Ovary (tissue), 9 donors: Measurements from ENCODE around the gene DHRS7B. TPM values are rescaled to one million over a fixed set of nuclear protein-coding genes. Genes with fewer than 3 reads are reported as not detected.

Experiments
- DNase-seq, 5 donors: peaks; one replicate each; pipeline ENCODE4 v3.0.0-alpha.2; 2019 to 2020
- H3K27ac ChIP-seq, 2 donors: fragments of 200-600 bp; one replicate each; pipeline versions ENCODE4 v1.5.1 to v1.8.0; 2019 to 2022
- H3K27me3 ChIP-seq: fragments of 200-600 bp; one replicate; pipeline ENCODE4 v1.8.0; 2022
- H3K36me3 ChIP-seq: fragments of 200-600 bp; sonication (generic); one replicate; pipeline ENCODE4 v1.5.1; 2019
- H3K4me1 ChIP-seq: one replicate; pipeline ENCODE4 v1.8.1; 2013; ENCODE audit warnings: mild to moderate bottlenecking, moderate library complexity; ENCODE audit not compliant: insufficient read depth
- H3K4me3 ChIP-seq: fragments of 200-600 bp; sonication (generic); one replicate; pipeline ENCODE4 v1.5.1; 2017
- H3K9me3 ChIP-seq, 2 donors: fragments of 200-600 bp in 1 of 2; sonication (generic) in 1 of 2; one replicate each; pipeline versions ENCODE4 v1.5.1 to v1.8.1; 2013 to 2019; ENCODE audit warnings: mild to moderate bottlenecking in 1 of 2, moderate library complexity in 1 of 2
- EP300 ChIP-seq: sonication (generic); formaldehyde crosslinking; IDR thresholded peaks from one replicate; pipeline ENCODE4 v1.6.1; 2017; ENCODE audit warnings: antibody characterized with exemption
- POLR2A ChIP-seq: fragments of 450-650 bp; IDR thresholded peaks from one replicate; pipeline ENCODE4 v1.6.1; 2017; ENCODE audit warnings: antibody characterized with exemption, mild to moderate bottlenecking, moderate library complexity
- WGBS, 3 donors: extraction: QIAGEN DNeasy Blood & Tissue Kit in 1 of 3; methylation state at CpG; one replicate each; pipeline versions ENCODE4 v1.1.5 to v1.1.7; 2013 to 2017; 5-methylcytosine and 5-hydroxymethylcytosine counted together
- intact Hi-C, 4 donors: fragments of 100-400 bp; cut with DNase I; formaldehyde crosslinking; loops; one replicate each; pipeline versions ENCODE4 v1.11.0 to v1.15.1; 2022 to 2023
- polyA plus RNA-seq, 2 donors: library from polyadenylated mRNA; stranded (reverse); fragments of 200-250 nt in 1 of 2; fragments of 350-450 nt in 1 of 2; fragmentation: Illumina TruSeq in 1 of 2; extraction: RNeasy Lipid Tissue Mini Kit (QIAGEN cat#74804) in 1 of 2; gene quantifications; one replicate each; pipeline ENCODE4 v1.2.3, GENCODE V29; 2013 to 2014
- total RNA-seq, 7 donors: library from RNA; depleted of rRNA in 2 of 7; stranded (reverse); fragments of >200 nt in 2 of 7; fragmentation: NEBNext Ultra II Directional in 3 of 7; extraction: Animal tissue kit (Norgen Biotek cat#: 25700) in 3 of 7; gene quantifications; one replicate each; pipeline versions ENCODE4 v1.1.0 to v1.2.4, GENCODE V29; 2016 to 2023
- TF ChIP-seq, protein P1 (sequence below), 3 donors: fragments of 450-650 bp in 2 of 3; fragments of 200-600 bp in 1 of 3; IDR thresholded peaks; one replicate each; pipeline versions ENCODE4 v1.5.1 to v1.8.0; 2016 to 2022; ENCODE audit warnings: antibody characterized with exemption in 3 of 3, mild to moderate bottlenecking in 1 of 3
- donor health status: DM: no; HTN: no; CAD: no; lungs with moderate emphysema.
- donor health status: DM: no; HTN: no; CAD: no.
- donor health status: Bipolar disorder and iron deficiency.
- donor health status: DM: yes; HTN: yes; CAD: no.
- donor health status: DM: no; HTN: no; CAD: no.
- donor health status: DM: yes; HTN: yes; CAD: no.

Gene DHRS7B
- total and polyA plus RNA-seq, 9 donors = 10.7 to 28.3 (median 17.4) TPM

DNA sequence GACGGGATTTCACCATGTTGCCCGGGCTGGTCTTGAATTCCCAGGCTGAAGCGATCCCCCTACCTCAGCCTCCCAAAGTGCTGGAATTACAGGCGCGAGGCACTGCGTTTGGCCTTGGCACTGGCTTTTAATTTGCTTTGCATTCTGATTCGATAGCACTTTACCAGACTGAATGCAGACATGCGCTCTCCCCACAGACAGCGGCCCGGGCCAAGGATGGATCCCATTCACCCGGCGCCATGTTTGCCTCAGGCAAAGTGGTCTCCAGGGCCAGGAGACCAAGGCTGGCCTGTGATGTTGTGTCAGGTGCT lies 41.7 kb downstream of the DHRS7B start:
- Histone ChIP-seq H3K27me3 (no peaks in the 10 kb centered on the region), H3K27ac (no peak overlapping the region), H3K9me3 (no peaks in the 10 kb centered on the region), H3K36me3 (no peaks in the 10 kb centered on the region), H3K4me3 (no peak overlapping the region), H3K4me1 (peaks cover 6% of the 10 kb centered on the region)
- TF ChIP-seq EP300 (no peak), POLR2A (no peak)
- TF ChIP-seq, protein P1, sequence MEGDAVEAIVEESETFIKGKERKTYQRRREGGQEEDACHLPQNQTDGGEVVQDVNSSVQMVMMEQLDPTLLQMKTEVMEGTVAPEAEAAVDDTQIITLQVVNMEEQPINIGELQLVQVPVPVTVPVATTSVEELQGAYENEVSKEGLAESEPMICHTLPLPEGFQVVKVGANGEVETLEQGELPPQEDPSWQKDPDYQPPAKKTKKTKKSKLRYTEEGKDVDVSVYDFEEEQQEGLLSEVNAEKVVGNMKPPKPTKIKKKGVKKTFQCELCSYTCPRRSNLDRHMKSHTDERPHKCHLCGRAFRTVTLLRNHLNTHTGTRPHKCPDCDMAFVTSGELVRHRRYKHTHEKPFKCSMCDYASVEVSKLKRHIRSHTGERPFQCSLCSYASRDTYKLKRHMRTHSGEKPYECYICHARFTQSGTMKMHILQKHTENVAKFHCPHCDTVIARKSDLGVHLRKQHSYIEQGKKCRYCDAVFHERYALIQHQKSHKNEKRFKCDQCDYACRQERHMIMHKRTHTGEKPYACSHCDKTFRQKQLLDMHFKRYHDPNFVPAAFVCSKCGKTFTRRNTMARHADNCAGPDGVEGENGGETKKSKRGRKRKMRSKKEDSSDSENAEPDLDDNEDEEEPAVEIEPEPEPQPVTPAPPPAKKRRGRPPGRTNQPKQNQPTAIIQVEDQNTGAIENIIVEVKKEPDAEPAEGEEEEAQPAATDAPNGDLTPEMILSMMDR (IDR thresholded peaks at IDR 0.05) = no peak
- intact Hi-C loops = no loop called here
- WGBS, 3 donors = 97 to 98% (median 97%) methylated on average over 12 of the region's 12 CpGs
- no peak for DNase-seq

DNA sequence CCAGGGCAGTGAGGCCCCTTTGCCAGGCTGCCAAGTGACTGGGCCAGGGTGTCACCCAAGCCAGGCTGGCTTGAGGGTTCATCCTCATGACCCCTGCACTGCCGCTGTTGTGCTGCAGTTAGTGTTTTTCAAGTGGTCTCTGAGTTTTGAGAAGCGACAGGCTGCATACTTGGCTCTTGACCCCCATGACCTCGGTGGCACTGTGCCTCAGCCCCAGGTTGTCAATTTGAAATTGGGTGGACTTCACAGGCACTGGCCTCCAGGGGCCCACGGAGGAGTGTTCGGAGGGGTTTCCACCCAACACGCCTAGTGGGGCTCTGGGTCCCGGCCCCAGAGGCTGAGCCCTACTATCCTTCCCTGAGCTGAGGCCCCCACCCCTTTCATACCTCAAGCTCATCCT lies 42.7 kb downstream of the DHRS7B start:
- WGBS, 3 donors = 83 to 91% (median 91%) methylated on average over 6 to 7 of the region's 7 CpGs
- Histone ChIP-seq H3K27ac (no peak overlapping the region), H3K36me3 (no peaks in the 10 kb centered on the region), H3K4me1 (peaks cover 12% of the 10 kb centered on the region), H3K9me3 (no peaks in the 10 kb centered on the region), H3K27me3 (no peaks in the 10 kb centered on the region), H3K4me3 (no peak overlapping the region)
- no peak for DNase-seq
- TF ChIP-seq, protein P1 (IDR thresholded peaks at IDR 0.05) = no peak
- no peak for TF ChIP-seq POLR2A
- no peak for TF ChIP-seq EP300
- intact Hi-C loops = no loop called here

DNA sequence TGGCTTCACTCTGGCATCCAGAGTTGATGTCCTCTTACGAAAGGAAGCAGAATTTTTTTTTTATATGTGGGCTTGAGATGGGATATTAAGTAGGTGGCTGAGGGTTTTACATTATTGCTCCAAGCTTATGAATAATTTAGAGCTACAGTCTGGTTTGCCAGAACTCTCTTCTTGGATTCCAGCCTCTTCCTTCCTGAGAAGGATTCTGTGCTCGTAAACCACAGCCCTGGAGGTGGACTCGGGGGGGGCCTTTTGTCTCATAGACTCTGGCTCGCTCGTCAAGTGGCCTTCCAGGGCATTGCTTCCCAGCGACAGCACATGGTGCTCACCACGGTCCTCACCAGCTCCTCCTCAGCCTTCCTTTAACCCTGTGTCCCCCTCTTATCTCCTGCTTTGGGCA lies 44.0 kb downstream of the DHRS7B start:
- Histone ChIP-seq H3K27ac (no peak overlapping the region), H3K36me3 (no peaks in the 10 kb centered on the region), H3K4me1 (peaks cover 19% of the 10 kb centered on the region), H3K4me3 (no peak overlapping the region), H3K27me3 (no peaks in the 10 kb centered on the region), H3K9me3 (no peaks in the 10 kb centered on the region)
- 45 to 69% (median 66%) methylated on average over 7 of the region's 7 CpGs for WGBS, 3 donors
- intact Hi-C loops = no loop called here
- no peak for DNase-seq
- no peak for TF ChIP-seq POLR2A
- no peak for TF ChIP-seq EP300
- TF ChIP-seq, protein P1 (IDR thresholded peaks at IDR 0.05) = no peak

DNA sequence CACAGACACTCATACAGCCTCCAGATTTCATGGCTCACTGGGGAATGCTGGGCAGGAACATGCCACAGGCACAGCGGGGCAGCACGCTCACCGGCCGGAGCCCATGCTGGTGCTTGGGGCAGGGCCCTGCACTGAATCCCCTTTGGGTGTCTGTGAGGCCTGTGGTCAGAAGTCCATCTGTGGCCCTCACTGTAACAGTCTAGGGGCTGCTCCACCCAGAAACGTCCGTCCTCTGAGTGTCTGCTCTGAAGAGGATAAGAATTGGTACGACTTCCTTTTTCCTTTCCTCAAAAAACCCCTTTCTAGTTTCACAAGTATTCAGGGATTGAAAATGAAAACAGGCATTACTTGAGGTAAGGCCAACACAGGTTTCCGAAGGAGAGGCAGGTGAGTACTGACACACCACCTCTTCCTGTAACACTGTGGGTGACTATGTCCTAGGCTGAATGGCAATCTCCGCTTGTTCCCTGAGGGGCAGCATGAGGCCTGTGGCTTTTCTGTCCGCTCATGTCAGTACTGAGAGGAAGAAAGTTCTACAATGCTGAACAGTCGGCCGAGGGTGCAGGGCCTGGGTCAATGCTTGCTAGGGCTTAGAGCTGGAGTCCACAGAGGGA lies 44.7 kb downstream of the DHRS7B start:
- Histone ChIP-seq H3K36me3 (no peaks in the 10 kb centered on the region), H3K27ac (no peak overlapping the region), H3K27me3 (no peaks in the 10 kb centered on the region), H3K4me3 (no peak overlapping the region), H3K4me1 (peaks cover 18% of the 10 kb centered on the region), H3K9me3 (no peaks in the 10 kb centered on the region)
- no peak for DNase-seq
- intact Hi-C loops = no loop called here
- 91 to 96% (median 94%) methylated on average over 12 of the region's 12 CpGs for WGBS, 3 donors
- TF ChIP-seq, protein P1 (IDR thresholded peaks at IDR 0.05) = no peak
- TF ChIP-seq EP300 (no peak), POLR2A (no peak)
